Smooth muscle cell (in vitro differentiated cells): ENCODE results near the gene BATF. TPM values are rescaled to one million over a fixed set of nuclear protein-coding genes. Genes with fewer than 3 reads are reported as not detected.

Experiments
- DNase-seq: peaks from one replicate; lab custom pipeline; 2025; ENCODE audit not compliant: unreplicated experiment; lab: John Stamatoyannopoulos, UW
- H2AFZ ChIP-seq: fragments of 200-600 bp; sonication (generic); 2 replicates; pipeline ENCODE4 v1.6.0; 2016; ENCODE audit warnings: antibody characterized with exemption, low read depth, mild to moderate bottlenecking
- H3F3A ChIP-seq: fragments of 200-600 bp; sonication (generic); 2 replicates; pipeline ENCODE4 v1.6.0; 2017; ENCODE audit warnings: antibody characterized with exemption, low read depth
- H3K27ac ChIP-seq: fragments of 200-600 bp; sonication (generic); 2 replicates; pipeline ENCODE4 v1.5.1; 2016; ENCODE audit warnings: low read depth, mild to moderate bottlenecking
- H3K27me3 ChIP-seq: fragments of 200-600 bp; sonication (generic); 2 replicates; pipeline ENCODE4 v1.6.1; 2016; ENCODE audit warnings: low read depth, mild to moderate bottlenecking
- H3K36me3 ChIP-seq: fragments of 200-600 bp; sonication (generic); 2 replicates; pipeline ENCODE4 v1.5.1; 2016; ENCODE audit warnings: low read depth
- H3K4me1 ChIP-seq: fragments of 200-600 bp; sonication (generic); 2 replicates; pipeline ENCODE4 v1.5.1; 2016; ENCODE audit warnings: low read depth
- H3K4me2 ChIP-seq: fragments of 200-600 bp; sonication (generic); 2 replicates; pipeline ENCODE4 v1.6.0; 2016; ENCODE audit warnings: mild to moderate bottlenecking
- H3K4me3 ChIP-seq: fragments of 200-600 bp; sonication (generic); 2 replicates; pipeline ENCODE4 v1.5.1; 2016; ENCODE audit warnings: mild to moderate bottlenecking
- H3K79me2 ChIP-seq: fragments of 200-600 bp; sonication (generic); 2 replicates; pipeline ENCODE4 v1.6.0; 2016; ENCODE audit warnings: low read depth, mild to moderate bottlenecking
- H3K9ac ChIP-seq: fragments of 200-600 bp; sonication (generic); 2 replicates; pipeline ENCODE4 v1.6.0; 2016; ENCODE audit warnings: low read depth
- H3K9me3 ChIP-seq: fragments of 200-600 bp; sonication (generic); replicated peaks from 2 replicates; pipeline ENCODE4 v1.5.1; 2016; ENCODE audit warnings: low read depth
- H4K20me1 ChIP-seq: fragments of 200-600 bp; sonication (generic); 2 replicates; pipeline ENCODE4 v1.6.0; 2016; ENCODE audit warnings: low read depth
- CTCF ChIP-seq: fragments of 200-600 bp; sonication (generic); IDR thresholded peaks from 2 replicates; pipeline ENCODE4 v1.5.1; 2017; ENCODE audit warnings: borderline replicate concordance, mild to moderate bottlenecking, antibody characterized with exemption; ENCODE audit not compliant: insufficient read depth, poor library complexity, severe bottlenecking
- WGBS: methylation state at CpG from one replicate; pipeline ENCODE4 v1.1.7; 2016; ENCODE audit warnings: low lambda C conversion rate; 5-methylcytosine and 5-hydroxymethylcytosine counted together
- polyA plus RNA-seq: library from polyadenylated mRNA; unstranded; fragments of >200 nt; fragmentation: Nextera tagmentation; extraction: Ambion mirVana; gene quantifications from 2 replicates; pipeline ENCODE4 v1.2.1, GENCODE V29; 2016
- total RNA-seq: library from RNA; depleted of rRNA; stranded (reverse); fragments of >200 nt; gene quantifications from 2 replicates; pipeline ENCODE4 v1.2.3, GENCODE V29; 2014

BATF gene
- total and polyA plus RNA-seq, 2 experiments from 2014 or later, result not detected

DNA sequence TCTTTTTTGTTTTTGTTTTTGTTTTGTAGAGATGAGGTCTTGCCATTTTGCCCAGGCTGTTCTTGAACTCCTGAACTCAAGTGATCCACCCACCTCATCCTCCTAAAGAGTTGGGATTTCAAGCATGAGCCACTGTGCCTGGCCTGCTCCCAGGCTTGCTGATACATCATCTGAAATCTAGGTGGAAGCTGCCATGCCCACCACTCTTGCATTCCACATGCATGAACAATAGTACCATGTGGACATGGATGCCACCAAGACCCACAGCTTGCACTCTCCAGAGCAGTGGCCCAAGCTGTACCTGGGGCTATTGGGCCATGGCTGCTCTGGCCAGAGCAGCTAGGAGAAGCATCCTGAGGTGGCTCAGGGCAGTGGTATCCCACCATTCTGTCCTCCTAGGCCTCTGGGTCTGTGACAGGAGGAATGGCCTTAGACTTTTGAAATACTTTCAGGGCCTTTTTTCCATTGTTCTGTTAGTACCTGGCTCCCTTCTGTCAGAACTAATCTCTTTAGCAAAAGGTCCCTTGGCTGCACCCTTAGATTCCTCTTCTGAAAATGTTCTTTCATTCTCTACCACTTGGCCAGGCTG, 69.8 kb downstream of the BATF start:
- H2AFZ ChIP-seq, result no peak overlapping the region
- no peaks in the 10 kb centered on the region for H3K36me3 ChIP-seq
- no peak for TF ChIP-seq CTCF
- DNase-seq, result no peak
- H3K4me2 ChIP-seq, result no peak overlapping the region
- no peaks in the 10 kb centered on the region for H3K27me3 ChIP-seq
- no peaks in the 10 kb centered on the region for H3K79me2 ChIP-seq
- H3F3A ChIP-seq, result no peaks in the 10 kb centered on the region
- H3K27ac ChIP-seq, result no peak overlapping the region
- H3K4me1 ChIP-seq, result peaks cover under 1% of the 10 kb centered on the region
- no peaks in the 10 kb centered on the region for H4K20me1 ChIP-seq
- no peak overlapping the region for H3K9ac ChIP-seq
- H3K9me3 ChIP-seq, result no peaks in the 10 kb centered on the region
- H3K4me3 ChIP-seq, result no peak overlapping the region

DNA sequence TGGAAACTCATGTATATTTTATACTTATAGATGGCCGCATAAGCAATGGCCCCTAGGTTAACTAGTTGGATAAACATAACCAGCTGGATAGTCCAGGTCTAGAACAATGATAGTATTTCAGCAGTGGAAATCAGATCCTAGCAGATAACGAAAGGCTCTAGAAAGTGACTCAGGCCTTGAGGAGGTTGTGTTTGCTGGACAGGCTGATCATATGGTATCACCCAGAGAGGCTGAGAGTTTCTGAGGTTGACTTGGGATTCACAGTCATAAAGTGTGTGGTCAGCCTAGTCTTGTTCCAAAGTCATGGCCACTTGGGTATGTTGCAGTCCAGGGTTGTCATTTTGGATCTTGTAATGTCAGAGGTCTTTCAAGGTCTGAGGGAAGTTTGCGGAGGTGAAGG, 73.0 kb downstream of the BATF start:
- no peak for TF ChIP-seq CTCF
- WGBS, result 92% methylated on average over 3 of the region's 3 CpGs
- Histone ChIP-seq H3K9ac (no peak overlapping the region), H3K9me3 (no peaks in the 10 kb centered on the region), H3K79me2 (no peaks in the 10 kb centered on the region), H4K20me1 (no peaks in the 10 kb centered on the region), H3K4me1 (no peaks in the 10 kb centered on the region), H3K27me3 (no peaks in the 10 kb centered on the region), H3F3A (no peaks in the 10 kb centered on the region), H3K27ac (no peak overlapping the region), H3K36me3 (no peaks in the 10 kb centered on the region), H3K4me2 (no peak overlapping the region), H2AFZ (no peak overlapping the region), H3K4me3 (no peak overlapping the region)
- DNase-seq, result no peak

Other genes with a start within 250 kb of the BATF start
- 1,280 and 1,300 TPM in 2 replicates for gene FOS, start 243.6 kb upstream of the BATF start, total RNA-seq
- gene FOS, start 243.6 kb upstream of the BATF start, polyA plus RNA-seq, result 1,543 and 1,567 TPM in 2 replicates
- gene JDP2, start 94.4 kb upstream of the BATF start, total RNA-seq, result 70.3 and 71.2 TPM in 2 replicates
- gene JDP2, start 94.4 kb upstream of the BATF start, polyA plus RNA-seq, result 98.9 and 126 TPM in 2 replicates
- 3.9 and 13.3 TPM in 2 replicates for gene FLVCR2, start 56.2 kb downstream of the BATF start, total RNA-seq
- gene FLVCR2, start 56.2 kb downstream of the BATF start, polyA plus RNA-seq, result 3.0 and 3.5 TPM in 2 replicates
- gene ERG28, start 138.4 kb downstream of the BATF start, total RNA-seq, result 34.6 and 35.0 TPM in 2 replicates
- 44.9 and 45.2 TPM in 2 replicates for gene ERG28, start 138.4 kb downstream of the BATF start, polyA plus RNA-seq
- gene TTLL5, start 138.8 kb downstream of the BATF start, total RNA-seq, result 28.4 and 38.0 TPM in 2 replicates
- 12.6 and 16.2 TPM in 2 replicates for gene TTLL5, start 138.8 kb downstream of the BATF start, polyA plus RNA-seq